ENCODE results near the gene TMEM63B. TPM values are rescaled to one million over a fixed set of nuclear protein-coding genes. Genes with fewer than 3 reads are reported as not detected.

TMEM63B gene
- total and polyA plus RNA-seq, 9 of the 15 experiments (the other 6 are each of a cell fraction or from before 2014, with no cell fraction given): 0.14 to 39.4 (median 14.4) TPM

DNA sequence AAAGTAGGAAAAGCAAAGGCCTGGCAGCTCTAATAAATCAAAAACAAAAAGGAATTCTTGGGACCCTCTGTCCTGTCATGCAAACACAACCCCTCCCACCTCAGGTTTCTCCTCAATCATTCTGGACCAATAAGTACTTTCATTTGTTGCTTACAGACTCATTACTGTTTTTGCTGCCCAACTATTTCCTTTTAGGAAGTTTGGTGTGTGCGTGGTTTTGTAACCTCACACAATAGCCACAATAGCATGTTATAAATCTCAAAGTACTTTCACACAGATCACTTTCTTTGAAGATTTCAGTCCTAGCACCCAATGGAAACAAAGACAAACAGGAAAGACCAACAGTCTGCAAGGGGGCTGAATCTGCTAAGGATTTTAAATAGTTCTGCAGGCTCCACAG is 4.6 kb upstream of the TMEM63B start:
- Histone ChIP-seq H4K20me1 (replicated peaks; ENCODE audit: control insufficient read depth, insufficient read depth, low read length) (peaks cover 74% of the 10 kb centered on the region), H3K27ac (ENCODE audit: extremely low read depth, low read depth, low read length) (no peak overlapping the region), H3K9ac (ENCODE audit: insufficient read depth in 1 of 2, low read depth in 2 of 2, low read length in 2 of 2) (peak overlapping the region in 1 of 2 experiments; percentile 12; a peak in 2 of 4 replicates), H3K4me3 (no peak overlapping the region), H3K4me2 (ENCODE audit: insufficient read depth, low read length) (peak overlapping the region; percentile 9; the same call in 1 of the 2 replicates), H3K36me3 (ENCODE audit: control insufficient read depth, insufficient read depth, low read length) (peaks cover 66% of the 10 kb centered on the region), H3K79me2 (ENCODE audit: control insufficient read depth, insufficient read depth, low read length) (peaks cover 98% of the 10 kb centered on the region), H2AFZ (ENCODE audit: low read depth, low read length) (no peak overlapping the region), H3K9me3 (replicated peaks; ENCODE audit: control insufficient read depth, insufficient read depth, low read depth, low read length) (no peaks in the 10 kb centered on the region), H3K27me3 (ENCODE audit: control insufficient read depth in 2 of 2, insufficient read depth in 2 of 2, low read length in 2 of 2) (no peaks in the 10 kb centered on the region), H3K4me1 (replicated peaks in 1 of 2; ENCODE audit: control insufficient read depth in 2 of 2, insufficient read depth in 2 of 2, low read length in 2 of 2) (peaks cover 38 to 78% of the 10 kb centered on the region in 2 experiments), H3K9me1 (ENCODE audit: control insufficient read depth, insufficient read depth, low read length) (no peaks in the 10 kb centered on the region)
- no peak for TF ChIP-seq MXD1 (CRISPR knock-in tag; IDR thresholded peaks at IDR 0.05; ENCODE audit: borderline replicate concordance, poor library complexity, severe bottlenecking)
- no peak for TF ChIP-seq BHLHE40 (IDR thresholded peaks at IDR 0.05; ENCODE audit: low read length)
- no peak for TF ChIP-seq BRD9 (IDR thresholded peaks at IDR 0.05; ENCODE audit: low read depth, partially characterized antibody)
- DNase-seq (ENCODE audit: extremely low read depth in 1 of 4, low spot score in 3 of 4) (no peak), FAIRE-seq (no peak), ATAC-seq (no peak)
- no TSS peak for BruUV-seq (replicated peaks)
- in situ Hi-C loops (cut with MboI): no loop called here
- intact Hi-C loops (cut with micrococcal nuclease): no loop called here
- WGBS (ENCODE audit: insufficient coverage, low coverage, missing lambda C conversion rate): 73% methylated on average over 1 of the region's 1 CpG
- ChIA-PET CTCF (ENCODE audit: low intra/inter-chr PET ratio) (no interaction called here), POLR2A (interaction anchor here (1.4 to 4.6 kb wide), 5 partner anchors 7 to 17 kb away, joined by 3 to 14 read pairs (median 4); no protein-coding TSS in a partner anchor)

DNA sequence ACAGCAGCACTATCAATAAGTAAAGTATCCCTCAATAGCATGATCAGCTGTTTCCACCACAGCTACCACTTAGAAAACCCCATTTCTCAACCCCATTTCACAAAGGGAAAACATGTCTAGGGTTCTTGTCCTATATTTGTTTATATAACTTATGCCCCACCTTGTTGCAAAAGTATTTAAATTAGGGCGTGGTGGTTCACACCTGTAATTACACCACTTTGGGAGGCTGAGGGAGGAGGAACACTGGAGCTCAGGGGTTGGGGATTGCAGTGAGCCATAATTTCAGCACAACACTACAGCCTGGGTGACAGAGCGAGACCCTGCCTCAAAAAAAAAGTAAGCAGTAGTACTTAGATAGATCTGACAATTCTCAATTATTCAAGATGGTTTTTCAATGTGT is 3.8 kb upstream of the TMEM63B start:
- Histone ChIP-seq H3K79me2 (ENCODE audit: control insufficient read depth, insufficient read depth, low read length) (peaks cover 98% of the 10 kb centered on the region), H3K9me3 (replicated peaks; ENCODE audit: control insufficient read depth, insufficient read depth, low read depth, low read length) (no peaks in the 10 kb centered on the region), H3K27ac (ENCODE audit: extremely low read depth, low read depth, low read length) (no peak overlapping the region), H3K27me3 (ENCODE audit: control insufficient read depth in 2 of 2, insufficient read depth in 2 of 2, low read length in 2 of 2) (no peaks in the 10 kb centered on the region), H4K20me1 (replicated peaks; ENCODE audit: control insufficient read depth, insufficient read depth, low read length) (peaks cover 67% of the 10 kb centered on the region), H2AFZ (ENCODE audit: low read depth, low read length) (no peak overlapping the region), H3K36me3 (ENCODE audit: control insufficient read depth, insufficient read depth, low read length) (peaks cover 58% of the 10 kb centered on the region), H3K4me2 (ENCODE audit: insufficient read depth, low read length) (peak overlapping the region; percentile 13; the same call in 1 of the 2 replicates), H3K9ac (ENCODE audit: insufficient read depth in 1 of 2, low read depth in 2 of 2, low read length in 2 of 2) (0 out of 4 replicates have a peak overlapping the region, but pooled peaks of 1 of the 2 experiments have one; percentile 12), H3K9me1 (ENCODE audit: control insufficient read depth, insufficient read depth, low read length) (no peaks in the 10 kb centered on the region), H3K4me3 (no peak overlapping the region), H3K4me1 (replicated peaks in 1 of 2; ENCODE audit: control insufficient read depth in 2 of 2, insufficient read depth in 2 of 2, low read length in 2 of 2) (peaks cover 40 to 72% of the 10 kb centered on the region in 2 experiments)
- 82% methylated on average over 2 of the region's 2 CpGs for WGBS (ENCODE audit: insufficient coverage, low coverage, missing lambda C conversion rate)
- ChIA-PET POLR2A (interaction anchor here (0.6 to 2.5 kb wide), 10 partner anchors 8 to 349 kb away, joined by 3 to 13 read pairs (median 3); no protein-coding TSS in a partner anchor), CTCF (ENCODE audit: low intra/inter-chr PET ratio) (no interaction called here)
- FAIRE-seq (no peak), ATAC-seq (no peak), DNase-seq (ENCODE audit: extremely low read depth in 1 of 4, low spot score in 3 of 4) (no peak)
- intact Hi-C loops (cut with micrococcal nuclease) (no loop called here), in situ Hi-C loops (cut with MboI) (no loop called here)
- BruUV-seq (replicated peaks): no TSS peak
- TF ChIP-seq DACH1 (IDR thresholded peaks at IDR 0.05; ENCODE audit: partially characterized antibody) (peak; percentile 39), HCFC1 (IDR thresholded peaks at IDR 0.05; ENCODE audit: low read depth, low read length) (no peak)
